ENCODE measurements around the gene LEP.
A peak's percentile ranks its signal among the peaks of the same experiment; 100 is the strongest.
"Not testable (repeated sequence)": the region's sequence is repeated elsewhere in the genome, so short reads cannot be mapped to it uniquely, and the experiment has no call there.

LEP gene

GRCh38 chr7:128210590-128211570 is 30.2 kb upstream of the LEP start:
- no peak for DNase-seq (ENCODE audit: low read depth)

GRCh38 chr7:128211626-128212025 is 29.5 kb upstream of the LEP start:
- no peak for DNase-seq (ENCODE audit: low read depth)

- DNase-seq (ENCODE audit: low read depth), result no peak
Observed at GRCh38 chr7:128214463-128214862, 26.6 kb upstream of the LEP start.

GRCh38 chr7:128215281-128215680 is 25.8 kb upstream of the LEP start:
- peak; percentile 86 for DNase-seq (ENCODE audit: low read depth)

GRCh38 chr7:128215739-128216138 is 25.3 kb upstream of the LEP start:
- peak; percentile 29 for DNase-seq (ENCODE audit: low read depth)

- peak; percentile 85 for DNase-seq (ENCODE audit: low read depth)
Observed at GRCh38 chr7:128217030-128217805, 23.9 kb upstream of the LEP start.

- DNase-seq (ENCODE audit: low read depth), result no peak
Observed at GRCh38 chr7:128217967-128218652, 23.0 kb upstream of the LEP start.

GRCh38 chr7:128219636-128220035 is 21.4 kb upstream of the LEP start:
- DNase-seq (ENCODE audit: low read depth), result no peak

- no peak for DNase-seq (ENCODE audit: low read depth)
Observed at GRCh38 chr7:128221929-128222403, 19.1 kb upstream of the LEP start.

GRCh38 chr7:128226132-128226980 is 14.7 kb upstream of the LEP start:
- no peak for DNase-seq (ENCODE audit: low read depth)

- DNase-seq (ENCODE audit: low read depth), result no peak
Observed at GRCh38 chr7:128227271-128227670, 13.8 kb upstream of the LEP start.

GRCh38 chr7:128231021-128231420 is 10.1 kb upstream of the LEP start:
- DNase-seq (ENCODE audit: low read depth), result no peak

GRCh38 chr7:128231677-128232076 is 9.4 kb upstream of the LEP start:
- no peak for DNase-seq (ENCODE audit: low read depth)

GRCh38 chr7:128233471-128233870 is 7.6 kb upstream of the LEP start:
- DNase-seq (ENCODE audit: low read depth), result no peak

GRCh38 chr7:128234476-128235026 is 6.5 kb upstream of the LEP start:
- DNase-seq (ENCODE audit: low read depth), result no peak

GRCh38 chr7:128235471-128235870 is 5.6 kb upstream of the LEP start:
- no peak for DNase-seq (ENCODE audit: low read depth)

- DNase-seq (ENCODE audit: low read depth), result peak; percentile 93
Observed at GRCh38 chr7:128236924-128237586, 4.0 kb upstream of the LEP start.

- not testable (repeated sequence) for DNase-seq (ENCODE audit: low read depth)
Observed at GRCh38 chr7:128239146-128239545, 1.9 kb upstream of the LEP start.

- no peak for DNase-seq (ENCODE audit: low read depth)
Observed at GRCh38 chr7:128242661-128243060, 1.6 kb downstream of the LEP start.

GRCh38 chr7:128243273-128243672 is 2.2 kb downstream of the LEP start:
- DNase-seq (ENCODE audit: low read depth), result no peak

Measured in iris pigment epithelial cell (primary cell).